DND-41 (cell line): Measurements from ENCODE around the gene CACNA1H.

Source experiments
- EZH2 ChIP-seq: IDR thresholded peaks from 3 replicates; pipeline ENCODE4 v1.6.1; 2012; ENCODE audit warnings: borderline replicate concordance, low read depth, mild to moderate bottlenecking, moderate library complexity, low read length, inconsistent platforms; ENCODE audit not compliant: severe bottlenecking
- TF ChIP-seq, protein P1 (sequence below): IDR thresholded peaks from 2 replicates; pipeline ENCODE4 v1.5.1; 2012; ENCODE audit warnings: borderline replicate concordance, low read length, moderate library complexity, mild to moderate bottlenecking; ENCODE audit not compliant: poor library complexity, severe bottlenecking; ENCODE audit errors: extremely low read depth

DNA sequence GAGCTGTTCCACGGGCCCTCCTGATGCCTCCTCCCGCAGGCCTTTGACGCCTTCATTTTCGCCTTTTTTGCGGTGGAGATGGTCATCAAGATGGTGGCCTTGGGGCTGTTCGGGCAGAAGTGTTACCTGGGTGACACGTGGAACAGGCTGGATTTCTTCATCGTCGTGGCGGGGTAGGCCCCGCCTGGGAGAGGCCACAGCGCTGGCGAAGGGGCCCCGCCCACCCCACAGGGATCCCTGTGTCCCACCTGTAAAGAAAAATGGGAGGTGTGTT is 42.4 kb downstream of the CACNA1H start:
- TF ChIP-seq, protein P1, sequence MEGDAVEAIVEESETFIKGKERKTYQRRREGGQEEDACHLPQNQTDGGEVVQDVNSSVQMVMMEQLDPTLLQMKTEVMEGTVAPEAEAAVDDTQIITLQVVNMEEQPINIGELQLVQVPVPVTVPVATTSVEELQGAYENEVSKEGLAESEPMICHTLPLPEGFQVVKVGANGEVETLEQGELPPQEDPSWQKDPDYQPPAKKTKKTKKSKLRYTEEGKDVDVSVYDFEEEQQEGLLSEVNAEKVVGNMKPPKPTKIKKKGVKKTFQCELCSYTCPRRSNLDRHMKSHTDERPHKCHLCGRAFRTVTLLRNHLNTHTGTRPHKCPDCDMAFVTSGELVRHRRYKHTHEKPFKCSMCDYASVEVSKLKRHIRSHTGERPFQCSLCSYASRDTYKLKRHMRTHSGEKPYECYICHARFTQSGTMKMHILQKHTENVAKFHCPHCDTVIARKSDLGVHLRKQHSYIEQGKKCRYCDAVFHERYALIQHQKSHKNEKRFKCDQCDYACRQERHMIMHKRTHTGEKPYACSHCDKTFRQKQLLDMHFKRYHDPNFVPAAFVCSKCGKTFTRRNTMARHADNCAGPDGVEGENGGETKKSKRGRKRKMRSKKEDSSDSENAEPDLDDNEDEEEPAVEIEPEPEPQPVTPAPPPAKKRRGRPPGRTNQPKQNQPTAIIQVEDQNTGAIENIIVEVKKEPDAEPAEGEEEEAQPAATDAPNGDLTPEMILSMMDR, result no peak
- TF ChIP-seq EZH2, result no peak
